ENCODE measurements around the gene FARP1. TPM values are rescaled to one million over a fixed set of nuclear protein-coding genes. Genes with fewer than 3 reads are reported as not detected.

FARP1 gene
- total RNA-seq, 2 experiments from 2014 or later, result not detected

GRCh38 chr13:98490866-98491265, 348.0 kb downstream of the FARP1 start:
- BruUV-seq (replicated peaks), result no TSS peak
- Histone ChIP-seq H3K4me2 (ENCODE audit: low read length) (no peak overlapping the region), H4K20me1 (ENCODE audit: insufficient read depth, low read length) (peaks cover 51% of the 10 kb centered on the region), H3K4me1 (ENCODE audit: insufficient read depth, low read length, poor library complexity, severe bottlenecking) (peaks cover 62% of the 10 kb centered on the region), H3K36me3 (ENCODE audit: insufficient read depth, low read length) (no peaks in the 10 kb centered on the region), H3K27ac (ENCODE audit: low read depth, low read length, poor library complexity, severe bottlenecking) (no peak overlapping the region), H3K9me3 (ENCODE audit: low read length) (no peaks in the 10 kb centered on the region), H3K79me2 (ENCODE audit: insufficient read depth, low read depth, low read length) (peaks cover 74% of the 10 kb centered on the region), H3K4me3 (ENCODE audit: low read depth, low read length, poor library complexity, severe bottlenecking) (no peak overlapping the region), H3K9me2 (ENCODE audit: insufficient read depth, low read length) (no peaks in the 10 kb centered on the region), H2AFZ (ENCODE audit: low read length) (no peak overlapping the region)
- POLR2A ChIA-PET, result interaction anchor here (0.6 to 0.7 kb wide), 5 partner anchors 10 to 71 kb away, joined by 4 to 5 read pairs (median 4); no protein-coding TSS in a partner anchor
- CTCF ChIA-PET (ENCODE audit: unreplicated experiment), result no interaction called here
- DNase-seq (ENCODE audit: low spot score), result no peak
- intact Hi-C loops (cut with micrococcal nuclease; ENCODE audit: unreplicated experiment), result no loop called here
- TF ChIP-seq EZH2phosphoT487 (IDR thresholded peaks at IDR 0.05; ENCODE audit: borderline replicate concordance, low read depth, low read length) (no peak), CTCF (conservative IDR thresholded peaks at IDR 0.05; ENCODE audit: low read length) (no peak)

- H3K4me1 ChIP-seq (ENCODE audit: insufficient read depth, low read length, poor library complexity, severe bottlenecking), result peaks cover 48% of the 10 kb centered on the region
- BruUV-seq (replicated peaks), result no TSS peak
- H3K4me3 ChIP-seq (ENCODE audit: low read depth, low read length, poor library complexity, severe bottlenecking), result no peak overlapping the region
- H3K9me3 ChIP-seq (ENCODE audit: low read length), result no peaks in the 10 kb centered on the region
- no peak overlapping the region for H3K4me2 ChIP-seq (ENCODE audit: low read length)
- intact Hi-C loops (cut with micrococcal nuclease; ENCODE audit: unreplicated experiment), result no loop called here
- H2AFZ ChIP-seq (ENCODE audit: low read length), result no peak overlapping the region
- H3K27ac ChIP-seq (ENCODE audit: low read depth, low read length, poor library complexity, severe bottlenecking), result no peak overlapping the region
- peaks cover 37% of the 10 kb centered on the region for H4K20me1 ChIP-seq (ENCODE audit: insufficient read depth, low read length)
- ChIA-PET CTCF (ENCODE audit: unreplicated experiment) (no interaction called here), POLR2A (no interaction called here)
- H3K36me3 ChIP-seq (ENCODE audit: insufficient read depth, low read length), result no peaks in the 10 kb centered on the region
- H3K79me2 ChIP-seq (ENCODE audit: insufficient read depth, low read depth, low read length), result peaks cover 59% of the 10 kb centered on the region
- DNase-seq (ENCODE audit: low spot score), result no peak
- H3K9me2 ChIP-seq (ENCODE audit: insufficient read depth, low read length), result no peaks in the 10 kb centered on the region
- TF ChIP-seq EZH2phosphoT487 (IDR thresholded peaks at IDR 0.05; ENCODE audit: borderline replicate concordance, low read depth, low read length) (no peak), CTCF (conservative IDR thresholded peaks at IDR 0.05; ENCODE audit: low read length) (no peak)
Measured at GRCh38 chr13:98492335-98493041, 349.6 kb downstream of the FARP1 start.

- H3K9me2 ChIP-seq (ENCODE audit: insufficient read depth, low read length), result no peaks in the 10 kb centered on the region
- peaks cover 41% of the 10 kb centered on the region for H3K4me1 ChIP-seq (ENCODE audit: insufficient read depth, low read length, poor library complexity, severe bottlenecking)
- no peak for TF ChIP-seq EZH2phosphoT487 (IDR thresholded peaks at IDR 0.05; ENCODE audit: borderline replicate concordance, low read depth, low read length)
- no peak for TF ChIP-seq CTCF (conservative IDR thresholded peaks at IDR 0.05; ENCODE audit: low read length)
- ChIA-PET POLR2A (interaction anchor here (0.6 kb wide), 1 partner anchor 366 kb away, joined by 3 read pairs; no protein-coding TSS in a partner anchor), CTCF (ENCODE audit: unreplicated experiment) (no interaction called here)
- no peak overlapping the region for H3K4me2 ChIP-seq (ENCODE audit: low read length)
- no TSS peak for BruUV-seq (replicated peaks)
- DNase-seq (ENCODE audit: low spot score), result no peak
- no peak overlapping the region for H2AFZ ChIP-seq (ENCODE audit: low read length)
- no peaks in the 10 kb centered on the region for H3K9me3 ChIP-seq (ENCODE audit: low read length)
- H3K36me3 ChIP-seq (ENCODE audit: insufficient read depth, low read length), result no peaks in the 10 kb centered on the region
- H4K20me1 ChIP-seq (ENCODE audit: insufficient read depth, low read length), result peaks cover 32% of the 10 kb centered on the region
- no peak overlapping the region for H3K27ac ChIP-seq (ENCODE audit: low read depth, low read length, poor library complexity, severe bottlenecking)
- H3K4me3 ChIP-seq (ENCODE audit: low read depth, low read length, poor library complexity, severe bottlenecking), result no peak overlapping the region
- H3K79me2 ChIP-seq (ENCODE audit: insufficient read depth, low read depth, low read length), result peaks cover 52% of the 10 kb centered on the region
- intact Hi-C loops (cut with micrococcal nuclease; ENCODE audit: unreplicated experiment), result no loop called here
Measured at GRCh38 chr13:98493042-98493712, 350.3 kb downstream of the FARP1 start.
